Left kidney (tissue), 2 donors: Measurements from ENCODE around the gene SORBS1. TPM values are rescaled to one million over a fixed set of nuclear protein-coding genes. Genes with fewer than 3 reads are reported as not detected.

Experiments used
- DNase-seq: peaks from one replicate; pipeline ENCODE4 v3.0.0-alpha.2; 2013
- polyA plus RNA-seq: library from polyadenylated mRNA; unstranded; fragments of 120-200 nt; gene quantifications from one replicate; pipeline ENCODE4 v1.2.1, GENCODE V29; 2013; ENCODE audit not compliant: insufficient read length

The SORBS1 gene
- polyA plus RNA-seq, 1 donor: 41.7 TPM

DNA sequence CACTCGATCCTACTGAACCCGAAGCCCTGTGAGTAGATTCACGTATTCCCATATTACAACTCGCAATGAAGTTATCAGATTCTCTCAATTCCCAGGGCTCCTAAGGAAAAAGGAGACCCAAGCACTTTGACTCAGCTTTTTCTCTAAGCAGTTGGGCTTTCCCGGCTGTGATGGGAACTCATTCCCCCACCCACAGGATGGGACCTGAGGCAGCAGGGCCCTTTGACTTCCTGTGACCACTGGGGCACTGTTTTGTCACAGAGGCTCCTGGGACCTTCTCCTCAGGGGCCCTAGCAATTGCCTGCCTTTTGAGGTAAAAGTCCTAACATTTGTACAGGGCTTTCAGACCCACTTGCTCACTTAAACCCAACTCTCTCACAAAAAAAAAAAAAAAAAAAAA, 147.6 kb downstream of the SORBS1 start:
- no peak for DNase-seq

DNA sequence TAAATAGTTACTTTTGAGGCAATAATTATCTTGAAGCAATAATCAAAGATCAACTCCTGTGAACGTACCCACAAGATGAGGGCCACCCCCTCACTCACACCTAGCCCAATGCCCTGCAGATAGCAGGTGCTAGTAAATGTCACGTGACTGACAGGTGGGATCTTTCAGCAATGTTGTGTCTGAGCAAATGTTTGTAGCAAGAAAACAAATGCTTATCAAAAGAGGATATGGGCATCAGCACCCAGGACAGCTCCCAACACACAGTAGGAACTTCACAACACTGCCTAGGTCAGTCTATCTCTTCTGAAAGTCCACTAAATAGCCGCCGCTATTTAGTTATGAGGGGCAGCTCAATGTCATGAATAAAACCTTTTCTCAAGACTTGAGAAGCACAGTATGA, 149.5 kb downstream of the SORBS1 start:
- no peak for DNase-seq

- no peak for DNase-seq
Observed at GRCh38 chr10:95408983-95409873, 151.9 kb downstream of the SORBS1 start.

- no peak for DNase-seq
Observed at GRCh38 chr10:95408148-95408960, 152.8 kb downstream of the SORBS1 start.

DNA sequence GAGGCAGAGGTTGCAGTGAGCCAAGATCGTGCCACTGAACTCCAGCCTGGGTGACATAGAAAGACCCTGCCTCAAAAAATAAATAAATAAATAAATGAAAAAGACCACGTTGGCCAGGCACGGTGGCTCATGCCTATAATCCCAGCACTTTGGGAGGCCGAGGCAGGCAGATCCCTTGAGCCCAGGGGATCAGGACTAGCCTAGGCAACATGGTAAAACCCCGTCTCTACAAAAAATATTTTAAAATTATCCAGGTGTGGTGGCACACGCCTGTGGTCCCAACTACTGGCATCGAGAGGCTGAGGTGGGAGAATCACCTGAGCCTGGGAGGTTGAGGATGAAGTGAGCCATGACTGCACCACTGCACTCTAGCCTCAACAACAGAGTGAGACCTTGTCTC, 153.6 kb downstream of the SORBS1 start:
- no peak for DNase-seq

- DNase-seq: no peak
Observed at GRCh38 chr10:95406651-95407280, 154.4 kb downstream of the SORBS1 start.

- no peak for DNase-seq
Observed at GRCh38 chr10:95405655-95406054, 155.5 kb downstream of the SORBS1 start.

DNA sequence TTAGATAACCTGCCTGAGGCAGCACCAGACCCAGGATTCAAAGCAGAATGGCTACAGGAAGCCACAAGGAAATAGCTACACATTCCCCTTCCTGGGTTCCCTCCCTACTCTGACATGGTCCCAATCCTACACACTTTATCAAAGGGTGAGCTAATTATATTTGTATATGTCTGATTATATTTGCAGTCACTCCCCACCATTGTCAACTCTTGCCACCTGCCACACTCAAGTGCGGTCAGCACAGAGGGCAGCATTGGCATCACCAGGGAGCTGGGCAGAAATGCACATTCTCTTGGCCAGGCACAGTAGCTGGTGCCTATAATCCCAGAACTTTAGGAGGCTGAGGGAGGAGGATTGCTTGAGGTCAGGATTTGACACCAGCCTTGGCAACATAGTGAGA, 156.3 kb downstream of the SORBS1 start:
- DNase-seq: no peak

- DNase-seq: no peak
Observed at GRCh38 chr10:95404462-95404858, 156.7 kb downstream of the SORBS1 start.

DNA sequence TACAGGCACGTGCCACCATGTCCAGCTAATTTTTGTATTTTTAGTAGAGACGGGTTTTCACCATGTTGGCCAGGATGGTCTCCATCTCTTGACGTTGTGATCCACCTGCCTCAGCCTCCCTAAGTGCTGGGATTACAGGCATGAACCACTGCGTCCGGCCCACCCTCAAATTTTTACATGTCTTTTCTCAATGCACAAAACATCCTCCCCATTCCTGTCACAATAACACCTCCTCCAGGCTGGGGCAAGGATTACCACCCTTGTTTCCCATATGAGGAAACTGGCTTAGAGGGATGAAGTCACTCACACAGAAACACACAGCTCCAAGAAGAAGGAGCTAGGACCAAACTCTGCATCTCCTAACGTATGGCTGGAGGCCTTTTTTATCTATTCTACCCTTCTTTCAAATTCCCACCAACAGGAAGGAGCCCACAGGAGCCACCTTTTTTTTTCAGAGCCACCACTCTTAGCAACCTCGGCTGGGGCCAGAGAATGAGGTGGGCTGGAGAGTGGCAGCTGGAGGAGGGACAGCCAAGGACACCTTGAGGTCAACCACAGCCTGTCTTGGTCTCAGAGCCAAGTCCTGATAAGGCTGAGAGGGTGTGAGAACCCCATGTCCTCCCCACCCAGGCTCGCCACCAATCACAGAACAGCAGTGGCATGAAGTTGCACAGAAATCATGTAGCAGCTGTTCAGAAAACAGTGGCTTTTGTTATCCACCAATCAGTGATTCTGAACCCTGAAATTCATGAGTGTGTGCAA, 157.3 kb downstream of the SORBS1 start:
- no peak for DNase-seq

DNA sequence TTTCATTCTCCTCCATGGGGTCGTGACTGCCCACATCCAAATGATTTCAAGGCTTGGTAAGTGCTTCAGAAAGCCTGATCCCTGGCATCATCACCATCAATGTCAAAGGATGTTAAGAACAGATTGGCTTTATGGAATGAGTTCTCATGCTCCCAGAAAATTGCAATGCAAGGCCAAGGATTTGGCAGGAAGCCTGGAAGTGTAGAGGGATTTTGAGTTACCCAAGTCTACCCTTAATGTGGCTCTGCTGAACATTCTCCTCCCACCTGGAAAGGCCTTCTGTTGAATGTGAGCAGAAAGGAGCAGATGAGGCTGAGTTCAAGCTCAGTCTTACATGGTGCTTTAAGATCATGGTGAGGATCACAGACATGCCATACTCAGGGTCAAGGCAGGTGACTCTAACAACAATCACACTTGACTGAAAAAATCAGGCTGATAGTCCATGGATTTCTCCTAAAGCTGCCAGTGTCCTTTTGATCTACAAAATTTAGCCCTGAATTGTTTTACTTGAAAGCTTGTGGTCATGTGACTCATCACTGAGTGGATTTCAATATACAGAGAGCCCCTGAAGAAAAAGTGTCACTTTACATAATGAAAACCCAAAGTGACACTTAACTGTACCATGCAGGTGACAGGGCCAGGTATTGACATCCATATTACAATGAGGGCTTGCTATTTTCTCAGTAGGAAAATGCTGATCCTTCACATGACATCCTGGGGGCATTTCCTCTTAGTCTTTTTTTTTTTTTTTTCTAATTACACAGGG, 159.3 kb downstream of the SORBS1 start:
- no peak for DNase-seq

- DNase-seq: no peak
Observed at GRCh38 chr10:95400787-95401186, 160.4 kb downstream of the SORBS1 start.

- peak; percentile 14 for DNase-seq
Observed at GRCh38 chr10:95399183-95399582, 162.0 kb downstream of the SORBS1 start.

DNA sequence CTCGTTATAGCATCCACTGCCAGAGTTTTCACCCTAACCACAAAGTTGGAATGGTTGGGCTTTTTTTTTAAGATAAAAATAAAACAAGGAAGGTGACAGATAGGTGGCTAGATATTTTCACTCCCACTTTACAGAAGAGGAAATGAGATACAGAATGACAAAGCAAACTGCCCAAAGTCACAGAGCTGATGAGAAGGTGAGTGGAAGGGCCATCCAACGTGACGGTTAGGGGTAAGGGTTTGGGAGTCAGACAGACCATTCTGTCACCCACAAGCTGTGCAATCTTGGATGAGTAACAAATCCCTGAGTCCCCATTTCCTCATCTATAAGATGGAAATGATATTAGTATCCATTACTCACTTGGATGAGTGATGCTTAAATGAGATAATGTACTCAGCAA, 163.4 kb downstream of the SORBS1 start:
- DNase-seq: no peak

- DNase-seq: no peak
Observed at GRCh38 chr10:95395947-95396449, 165.2 kb downstream of the SORBS1 start.

- no peak for DNase-seq
Observed at GRCh38 chr10:95394161-95394880, 166.8 kb downstream of the SORBS1 start.

GRCh38 chr10:95392681-95393164, 168.4 kb downstream of the SORBS1 start:
- DNase-seq: no peak

- no peak for DNase-seq
Observed at GRCh38 chr10:95392217-95392584, 169.0 kb downstream of the SORBS1 start.

DNA sequence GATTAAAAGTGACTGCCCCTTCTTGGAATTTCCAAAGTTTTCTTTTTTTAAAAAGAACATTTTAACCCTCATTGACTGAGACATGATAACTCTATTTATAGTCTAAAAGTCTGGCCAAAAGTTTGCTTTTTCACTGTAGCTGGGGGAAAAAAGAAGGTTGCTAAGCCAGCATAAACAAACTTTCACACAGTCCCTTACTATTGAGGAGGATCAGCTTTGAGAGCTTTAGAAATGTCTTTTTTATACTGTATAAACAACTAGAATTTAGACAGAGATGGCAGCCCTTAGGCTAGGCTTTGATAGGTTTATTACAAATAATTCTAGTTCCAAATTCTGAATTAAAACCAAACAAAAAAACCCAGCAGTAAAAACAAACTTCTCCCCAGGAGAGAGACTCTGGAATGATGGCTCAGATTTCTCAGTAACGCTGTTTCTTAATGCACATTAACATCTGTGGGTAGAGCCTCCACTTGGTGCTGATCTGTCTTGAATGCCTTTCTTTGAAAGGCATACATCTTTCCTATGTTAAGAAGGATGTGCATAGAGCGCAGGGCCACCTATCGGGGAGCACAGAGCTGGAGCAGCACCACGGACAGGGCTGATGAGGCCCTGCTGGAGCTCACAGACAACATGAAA, 169.5 kb downstream of the SORBS1 start:
- DNase-seq: peak; percentile 51

- no peak for DNase-seq
Observed at GRCh38 chr10:95391164-95391563, 170.0 kb downstream of the SORBS1 start.
